SW 1271 (cell line): Measurements from ENCODE around the gene CPSF3.

Source experiments
- DNase-seq, 2 experiments: peaks; one replicate each; lab custom pipeline; 2025; lab: John Stamatoyannopoulos, UW

Gene CPSF3

GRCh38 chr2:9419541-9419940, 3.9 kb upstream of the CPSF3 start:
- DNase-seq = no peak

- DNase-seq = no peak
Observed at GRCh38 chr2:9420495-9420894, 3.0 kb upstream of the CPSF3 start.

- DNase-seq = peak in 1 of 2 experiments; percentile 43
Observed at GRCh38 chr2:9422321-9423099, 944 bp upstream of the CPSF3 start.

- DNase-seq = no peak
Observed at GRCh38 chr2:9423922-9424272, 443 bp downstream of the CPSF3 start.

GRCh38 chr2:9424447-9425164, 1.2 kb downstream of the CPSF3 start:
- DNase-seq = no peak

- DNase-seq = no peak
Observed at GRCh38 chr2:9428965-9429577, 5.6 kb downstream of the CPSF3 start.

- no peak for DNase-seq
Observed at GRCh38 chr2:9430316-9431293, 7.2 kb downstream of the CPSF3 start.

GRCh38 chr2:9434489-9434888, 11.0 kb downstream of the CPSF3 start:
- no peak for DNase-seq

- DNase-seq = no peak
Observed at GRCh38 chr2:9439536-9439935, 16.1 kb downstream of the CPSF3 start.

- DNase-seq = no peak
Observed at GRCh38 chr2:9440058-9440727, 16.7 kb downstream of the CPSF3 start.

GRCh38 chr2:9441556-9441955, 18.1 kb downstream of the CPSF3 start:
- DNase-seq = no peak

GRCh38 chr2:9443526-9443925, 20.1 kb downstream of the CPSF3 start:
- no peak for DNase-seq

GRCh38 chr2:9445089-9445488, 21.6 kb downstream of the CPSF3 start:
- DNase-seq = no peak

GRCh38 chr2:9451231-9451630, 27.8 kb downstream of the CPSF3 start:
- DNase-seq = no peak

GRCh38 chr2:9460441-9461017, 37.1 kb downstream of the CPSF3 start:
- no peak for DNase-seq

GRCh38 chr2:9461079-9461478, 37.6 kb downstream of the CPSF3 start:
- no peak for DNase-seq

GRCh38 chr2:9462313-9462712, 38.9 kb downstream of the CPSF3 start:
- no peak for DNase-seq

- no peak for DNase-seq
Observed at GRCh38 chr2:9462886-9463697, 39.6 kb downstream of the CPSF3 start.

GRCh38 chr2:9463698-9464034, 40.2 kb downstream of the CPSF3 start:
- no peak for DNase-seq

- DNase-seq = no peak
Observed at GRCh38 chr2:9465170-9465569, 41.7 kb downstream of the CPSF3 start.
